IMR-90 (cell line): ENCODE data around the gene GADD45A. TPM values are rescaled to one million over a fixed set of nuclear protein-coding genes. Genes with fewer than 3 reads are reported as not detected.

Experiments
- ATAC-seq: fragments of 200-7000 bp; cut with Tn5 transposase; 2 replicates; pipeline ENCODE4 v1.9.1; 2020; ENCODE audit warnings: low read depth, mild to moderate bottlenecking, moderate library complexity
- BruUV-seq: library from RNA; stranded (reverse); fragments of 400-500 nt; replicated peaks from 2 replicates; lab custom pipeline; 2021; lab: Mats Ljungman, UMichigan
- CTCF ChIA-PET: fragments of 300-600 bp; formaldehyde crosslinking; extraction: SDS; loops from one replicate; lab custom pipeline; 2021; ENCODE audit warnings: antibody characterized with exemption; lab: Yijun Ruan, JAX
- POLR2A ChIA-PET: fragments of 300-600 bp; sonication (Branson Sonifier 250); formaldehyde crosslinking; loops from one replicate; lab custom pipeline; 2022; ENCODE audit warnings: antibody characterized with exemption; ENCODE audit not compliant: unreplicated experiment; lab: Charles Lee
- DNase-seq: peaks from one replicate; pipeline ENCODE4 v3.0.0; 2013
- H2AFZ ChIP-seq: replicated peaks from 2 replicates; pipeline ENCODE3; 2013; ENCODE audit warnings: low read length, mild to moderate bottlenecking; ENCODE audit not compliant: poor library complexity
- H2AK5ac ChIP-seq: 2 replicates; pipeline ENCODE4 v1.6.1; 2013; ENCODE audit warnings: low read depth, low read length, inconsistent platforms
- H2AK9ac ChIP-seq: replicated peaks from 2 replicates; pipeline ENCODE3; 2013; ENCODE audit warnings: mild to moderate bottlenecking, low read depth, low read length, moderate library complexity; ENCODE audit not compliant: poor library complexity
- H2BK120ac ChIP-seq: 2 replicates; pipeline ENCODE4 v1.6.1; 2013; ENCODE audit warnings: low read depth, low read length, inconsistent platforms
- H2BK15ac ChIP-seq: 3 replicates; pipeline ENCODE4 v1.6.1; 2013; ENCODE audit warnings: low read depth, low read length, inconsistent platforms
- H2BK20ac ChIP-seq: 2 replicates; pipeline ENCODE4 v1.6.1; 2013; ENCODE audit warnings: low read depth, mild to moderate bottlenecking, inconsistent platforms, low read length, moderate library complexity
- H2BK5ac ChIP-seq: 2 replicates; pipeline ENCODE4 v1.6.1; 2013; ENCODE audit warnings: mild to moderate bottlenecking, low read depth, low read length, inconsistent platforms; ENCODE audit not compliant: poor library complexity, severe bottlenecking
- H3K14ac ChIP-seq: replicated peaks from 2 replicates; pipeline ENCODE4 v1.6.1; 2013; ENCODE audit warnings: low read depth, low read length, inconsistent platforms
- H3K18ac ChIP-seq: 2 replicates; pipeline ENCODE4 v1.6.1; 2013; ENCODE audit warnings: low read depth, low read length, control low read depth
- H3K23ac ChIP-seq: 2 replicates; pipeline ENCODE4 v1.6.1; 2013; ENCODE audit warnings: low read depth, low read length, inconsistent platforms
- H3K27ac ChIP-seq: 2 replicates; pipeline ENCODE4 v1.5.1; 2013; ENCODE audit warnings: mild to moderate bottlenecking, control low read depth, low read length; ENCODE audit not compliant: insufficient read depth
- H3K27me3 ChIP-seq: 2 replicates; pipeline ENCODE4 v1.6.1; 2013; ENCODE audit warnings: low read length; ENCODE audit not compliant: control insufficient read depth, insufficient read depth
- H3K36me3 ChIP-seq: 2 replicates; pipeline ENCODE4 v1.6.1; 2013; ENCODE audit warnings: low read length, mixed read lengths; ENCODE audit not compliant: control insufficient read depth, insufficient read depth
- H3K4ac ChIP-seq: 2 replicates; pipeline ENCODE4 v1.6.1; 2013; ENCODE audit warnings: low read depth, low read length, inconsistent platforms
- H3K4me1 ChIP-seq: 2 replicates; pipeline ENCODE4 v1.6.1; 2013; ENCODE audit warnings: low read length, mixed read lengths; ENCODE audit not compliant: control insufficient read depth, insufficient read depth
- H3K4me2 ChIP-seq: 2 replicates; pipeline ENCODE4 v1.6.1; 2013; ENCODE audit warnings: low read depth, mild to moderate bottlenecking, control low read depth, low read length, moderate library complexity
- H3K4me3 ChIP-seq: 2 replicates; pipeline ENCODE4 v1.5.1; 2013; ENCODE audit warnings: low read depth, mild to moderate bottlenecking, control low read depth, low read length, moderate library complexity; ENCODE audit not compliant: insufficient read depth
- H3K56ac ChIP-seq: 2 replicates; pipeline ENCODE4 v1.6.1; 2013; ENCODE audit warnings: low read length, inconsistent platforms; ENCODE audit not compliant: insufficient read depth; ENCODE audit errors: extremely low read depth
- H3K79me1 ChIP-seq, 2 experiments: 2 replicates each; pipeline ENCODE4 v1.6.1; 2013; ENCODE audit warnings: low read length in 2 of 2, inconsistent platforms in 1 of 2, low read depth in 1 of 2
- H3K9ac ChIP-seq: 2 replicates; pipeline ENCODE4 v1.6.1; 2013; ENCODE audit warnings: low read depth, low read length, control low read depth
- H3K9me1 ChIP-seq: 2 replicates; pipeline ENCODE4 v1.6.1; 2013; ENCODE audit warnings: low read length, inconsistent platforms; ENCODE audit not compliant: insufficient read depth
- H3K9me3 ChIP-seq: 2 replicates; pipeline ENCODE4 v1.6.1; 2013; ENCODE audit warnings: low read length; ENCODE audit not compliant: control insufficient read depth, insufficient read depth
- H4K20me1 ChIP-seq: 2 replicates; pipeline ENCODE4 v1.6.1; 2013; ENCODE audit warnings: low read length, inconsistent platforms; ENCODE audit not compliant: insufficient read depth
- H4K5ac ChIP-seq: 2 replicates; pipeline ENCODE4 v1.6.1; 2013; ENCODE audit warnings: mild to moderate bottlenecking, low read depth, low read length, control low read depth
- H4K8ac ChIP-seq, 2 experiments: 2 replicates each; pipeline ENCODE4 v1.6.1; 2013; ENCODE audit warnings: low read depth in 2 of 2, low read length in 2 of 2, control low read depth in 1 of 2, inconsistent platforms in 1 of 2
- H4K91ac ChIP-seq: 2 replicates; pipeline ENCODE4 v1.6.1; 2013; ENCODE audit warnings: low read depth, low read length, inconsistent platforms; ENCODE audit not compliant: insufficient read depth
- MXI1 ChIP-seq: IDR thresholded peaks from 2 replicates; pipeline ENCODE4 v1.6.1; 2012; ENCODE audit warnings: low read depth, mild to moderate bottlenecking, low read length, moderate library complexity, borderline replicate concordance
- WGBS, 2 experiments: methylation state at CpG; one replicate each; pipeline versions ENCODE4 v1.1.5 to v1.1.7; 2013; ENCODE audit warnings: missing lambda C conversion rate in 2 of 2; ENCODE audit not compliant: insufficient read length in 1 of 2; ENCODE audit errors: extremely low coverage in 2 of 2; 5-methylcytosine and 5-hydroxymethylcytosine counted together
- dilution Hi-C: fragments of 300-500 bp; cut with HindIII; formaldehyde crosslinking; loops from one replicate; pipeline ENCODE4 v1.14.3; 2018; ENCODE audit warnings: low sequenced_read_pairs; ENCODE audit not compliant: unreplicated experiment
- in situ Hi-C: fragments of 300-500 bp; cut with MboI; formaldehyde crosslinking; loops from 3 replicates; pipeline ENCODE4 v1.14.3; 2019; ENCODE audit warnings: low sequenced_read_pairs, inconsistent platforms, mixed read lengths
- intact Hi-C: fragments of 100-400 bp; cut with micrococcal nuclease; formaldehyde crosslinking; loops from 2 replicates; pipeline ENCODE4 v1.10.0; 2022
- polyA plus RNA-seq, 3 experiments: library from polyadenylated mRNA; depleted of rRNA; stranded (reverse); fragments of >200 nt; gene quantifications; 2 replicates each; pipeline ENCODE4 v1.2.3, GENCODE V29; 2012; ENCODE audit warnings: low replicate concordance in 1 of 3
- total RNA-seq: library from RNA; depleted of rRNA; stranded (reverse); fragments of >200 nt; gene quantifications from 2 replicates; pipeline ENCODE4 v1.2.3, GENCODE V29; 2012

GADD45A gene
- total and polyA plus RNA-seq, 2 of the 4 experiments (the other 2 are of a cell fraction), result 10.9 to 114 TPM

- H4K20me1 ChIP-seq, result no peaks in the 10 kb centered on the region
- no peak overlapping the region for H4K91ac ChIP-seq
- H3K14ac ChIP-seq, result no peak overlapping the region
- no peak overlapping the region for H4K5ac ChIP-seq
- no peak for TF ChIP-seq MXI1
- H3K4me3 ChIP-seq, result no peak overlapping the region
- H2AFZ ChIP-seq, result no peak overlapping the region
- no peak overlapping the region for H3K4me2 ChIP-seq
- ChIA-PET CTCF (no interaction called here), POLR2A (no interaction called here)
- no peak overlapping the region for H4K8ac ChIP-seq
- no peaks in the 10 kb centered on the region for H3K36me3 ChIP-seq
- no peak overlapping the region for H2AK9ac ChIP-seq
- ATAC-seq, result no peak
- intact Hi-C loops, result no loop called here
- H2BK15ac ChIP-seq, result no peak overlapping the region
- dilution Hi-C loops, result no loop called here
- no TSS peak for BruUV-seq
- H3K23ac ChIP-seq, result no peak overlapping the region
- H3K79me1 ChIP-seq, result no peaks in the 10 kb centered on the region
- H3K9ac ChIP-seq, result no peak overlapping the region
- H3K56ac ChIP-seq, result no peak overlapping the region
- in situ Hi-C loops, result no loop called here
- no peak overlapping the region for H2BK5ac ChIP-seq
- no peak for DNase-seq
- no peaks in the 10 kb centered on the region for H3K9me3 ChIP-seq
- H3K27ac ChIP-seq, result no peak overlapping the region
- 17% methylated on average over 1 of the region's 9 CpGs; no CpG with 5 or more reads in 1 of the 2 experiments for WGBS, 2 experiments
- H3K27me3 ChIP-seq, result no peaks in the 10 kb centered on the region
- no peak overlapping the region for H2BK20ac ChIP-seq
- H3K4ac ChIP-seq, result no peak overlapping the region
- no peak overlapping the region for H2AK5ac ChIP-seq
- H3K9me1 ChIP-seq, result no peaks in the 10 kb centered on the region
- H3K4me1 ChIP-seq, result peaks cover 10% of the 10 kb centered on the region; the same call in 1 of the 2 replicates
- H2BK120ac ChIP-seq, result no peak overlapping the region
- no peak overlapping the region for H3K18ac ChIP-seq
Measured at GRCh38 chr1:67642629-67643028, 42.4 kb upstream of the GADD45A start.
